H9 (cell line): ENCODE data around the gene SIK2. TPM values are rescaled to one million over a fixed set of nuclear protein-coding genes. Genes with fewer than 3 reads are reported as not detected.

ENCODE experiments used
- DNase-seq: peaks from one replicate; pipeline ENCODE4 v3.0.0-alpha.2; 2017
- H2AFZ ChIP-seq: one replicate; pipeline ENCODE4 v1.6.1; 2013; ENCODE audit warnings: mild to moderate bottlenecking, low read length, control low read depth, moderate library complexity
- H2AK5ac ChIP-seq: 2 replicates; pipeline ENCODE4 v1.6.1; 2013; ENCODE audit warnings: low read length, control low read depth, mixed read lengths; ENCODE audit not compliant: insufficient read length
- H2BK120ac ChIP-seq: one replicate; pipeline ENCODE4 v1.6.1; 2013; ENCODE audit warnings: low read depth, mild to moderate bottlenecking, low read length, control low read depth, inconsistent platforms; ENCODE audit not compliant: poor library complexity, severe bottlenecking
- H2BK12ac ChIP-seq: 2 replicates; pipeline ENCODE4 v1.6.1; 2013; ENCODE audit warnings: low read length, control low read depth, mixed read lengths, low read depth; ENCODE audit not compliant: insufficient read length
- H2BK15ac ChIP-seq: 2 replicates; pipeline ENCODE4 v1.6.1; 2013; ENCODE audit warnings: low read depth, low read length, control low read depth
- H2BK20ac ChIP-seq: one replicate; pipeline ENCODE4 v1.6.1; 2013; ENCODE audit warnings: low read depth, mild to moderate bottlenecking, low read length, control low read depth, inconsistent platforms; ENCODE audit not compliant: poor library complexity, severe bottlenecking
- H2BK5ac ChIP-seq: 2 replicates; pipeline ENCODE4 v1.6.1; 2013; ENCODE audit warnings: low read length, control low read depth, mixed read lengths; ENCODE audit not compliant: insufficient read length
- H3K14ac ChIP-seq: 2 replicates; pipeline ENCODE4 v1.6.1; 2013; ENCODE audit warnings: low read length, control low read depth; ENCODE audit not compliant: insufficient read depth
- H3K18ac ChIP-seq: 2 replicates; pipeline ENCODE4 v1.6.1; 2013; ENCODE audit warnings: low read depth, mild to moderate bottlenecking, mixed read lengths, low read length, control low read depth; ENCODE audit not compliant: insufficient read length
- H3K23ac ChIP-seq: 2 replicates; pipeline ENCODE4 v1.6.1; 2013; ENCODE audit warnings: low read length, control low read depth, mixed read lengths, low read depth; ENCODE audit not compliant: insufficient read length
- H3K23me2 ChIP-seq: 2 replicates; pipeline ENCODE4 v1.6.1; 2013; ENCODE audit warnings: low read depth, mild to moderate bottlenecking, mixed read lengths, low read length, control low read depth; ENCODE audit not compliant: insufficient read length, poor library complexity, severe bottlenecking
- H3K27ac ChIP-seq: 2 replicates; pipeline ENCODE4 v1.5.1; 2013; ENCODE audit warnings: low read length, control low read depth, mixed read lengths, low read depth; ENCODE audit not compliant: insufficient read length
- H3K27me3 ChIP-seq: 2 replicates; pipeline ENCODE4 v1.6.1; 2013; ENCODE audit warnings: low read length, control low read depth, inconsistent platforms; ENCODE audit not compliant: insufficient read depth
- H3K4ac ChIP-seq: 2 replicates; pipeline ENCODE4 v1.6.1; 2013; ENCODE audit warnings: low read depth, mild to moderate bottlenecking, control low read depth, inconsistent platforms, low read length, moderate library complexity
- H3K4me1 ChIP-seq: 2 replicates; pipeline ENCODE4 v1.6.1; 2013; ENCODE audit warnings: low read length, control low read depth, inconsistent platforms; ENCODE audit not compliant: insufficient read depth
- H3K4me2 ChIP-seq: 2 replicates; pipeline ENCODE4 v1.6.1; 2013; ENCODE audit warnings: low read length, control low read depth, mixed read lengths; ENCODE audit not compliant: insufficient read length, insufficient read depth
- H3K56ac ChIP-seq: 2 replicates; pipeline ENCODE4 v1.6.1; 2013; ENCODE audit warnings: low read depth, mild to moderate bottlenecking, mixed read lengths, low read length, control low read depth; ENCODE audit not compliant: insufficient read length
- H3K79me1 ChIP-seq: 2 replicates; pipeline ENCODE4 v1.6.1; 2013; ENCODE audit warnings: low read depth, mild to moderate bottlenecking, moderate library complexity, low read length, control low read depth, inconsistent platforms; ENCODE audit not compliant: insufficient read depth, poor library complexity, severe bottlenecking
- H3K79me2 ChIP-seq: 2 replicates; pipeline ENCODE4 v1.6.1; 2013; ENCODE audit warnings: low read length, control low read depth, inconsistent platforms; ENCODE audit not compliant: insufficient read depth
- H3K9ac ChIP-seq: 2 replicates; pipeline ENCODE4 v1.6.1; 2013; ENCODE audit warnings: low read length, control low read depth, mixed read lengths; ENCODE audit not compliant: insufficient read length; ENCODE audit errors: extremely low read depth
- H3K9me3 ChIP-seq: one replicate; pipeline ENCODE4 v1.6.1; 2013; ENCODE audit warnings: low read depth, low read length, inconsistent platforms; ENCODE audit not compliant: control insufficient read depth
- H3T11ph ChIP-seq: one replicate; pipeline ENCODE4 v1.6.1; 2013; ENCODE audit warnings: mild to moderate bottlenecking, low read length, control low read depth, inconsistent platforms
- H4K20me1 ChIP-seq: one replicate; pipeline ENCODE4 v1.6.1; 2013; ENCODE audit not compliant: control insufficient read depth, insufficient read length, insufficient read depth
- H4K5ac ChIP-seq: 2 replicates; pipeline ENCODE4 v1.6.1; 2013; ENCODE audit warnings: low read depth, mild to moderate bottlenecking, mixed read lengths, low read length, control low read depth; ENCODE audit not compliant: insufficient read length
- H4K8ac ChIP-seq: replicated peaks from 2 replicates; pipeline ENCODE4 v1.6.1; 2013; ENCODE audit warnings: low read length, control low read depth, mixed read lengths, low read depth; ENCODE audit not compliant: insufficient read length
- H4K91ac ChIP-seq: 2 replicates; pipeline ENCODE4 v1.6.1; 2013; ENCODE audit warnings: low read depth, mild to moderate bottlenecking, moderate library complexity, mixed read lengths, low read length, control low read depth; ENCODE audit not compliant: insufficient read length
- H3K27ac Mint-ChIP-seq, 3 experiments: 2 replicates in 2 of 3; 3 replicates in 1 of 3; pipeline ENCODE4 v1.8.0; 2020 to 2021; ENCODE audit warnings: mixed read lengths in 3 of 3, mild to moderate bottlenecking in 1 of 3, moderate library complexity in 1 of 3
- H3K27me3 Mint-ChIP-seq: 2 replicates; pipeline ENCODE4 v1.8.0; 2021; ENCODE audit warnings: low read depth, mild to moderate bottlenecking, moderate library complexity, mixed read lengths
- H3K36me3 Mint-ChIP-seq, 3 experiments: 2 replicates in 2 of 3; 3 replicates in 1 of 3; pipeline ENCODE4 v1.8.0; 2020 to 2021; ENCODE audit warnings: low read depth in 3 of 3, mixed read lengths in 3 of 3; ENCODE audit not compliant: insufficient read depth in 1 of 3
- H3K4me1 Mint-ChIP-seq, 2 experiments: 2 replicates each; pipeline ENCODE4 v1.8.0; 2020; ENCODE audit warnings: mixed read lengths in 2 of 2
- H3K4me3 Mint-ChIP-seq, 2 experiments: 2 replicates in 1 of 2; 3 replicates in 1 of 2; pipeline ENCODE4 v1.8.0; 2020 to 2021; ENCODE audit warnings: mild to moderate bottlenecking in 2 of 2, mixed read lengths in 2 of 2, moderate library complexity in 1 of 2
- H3K9me3 Mint-ChIP-seq, 2 experiments: 2 replicates in 1 of 2; 3 replicates in 1 of 2; pipeline ENCODE4 v1.8.0; 2020; ENCODE audit warnings: mild to moderate bottlenecking in 2 of 2, mixed read lengths in 2 of 2, moderate library complexity in 1 of 2
- CTCF ChIP-seq: fragments of 200-600 bp; sonication (generic); conservative IDR thresholded peaks from 3 replicates; pipeline ENCODE4 v1.8.0; 2021; ENCODE audit warnings: antibody characterized with exemption, mild to moderate bottlenecking
- WGBS: extraction: QIAGEN DNeasy Blood & Tissue Kit; methylation state at CpG from one replicate; pipeline ENCODE4 v1.1.7; 2013; ENCODE audit warnings: missing lambda C conversion rate, low lambda C conversion rate, mixed read lengths; ENCODE audit not compliant: insufficient read length; ENCODE audit errors: extremely low coverage; 5-methylcytosine and 5-hydroxymethylcytosine counted together
- long read RNA-seq: library from polyadenylated mRNA; unstranded; transcript quantifications from one replicate; pipeline ENCODE4 v2.0.0, GENCODE V29; 2020
- total RNA-seq: library from RNA; stranded (reverse); gene quantifications from 2 replicates; pipeline ENCODE4 v1.2.1, GENCODE V29; 2021

SIK2 gene
- total RNA-seq, result 7.5 and 10.3 TPM in 2 replicates
- long read RNA-seq, full-length matches to known transcripts, result 14 of 24 reads
- long read RNA-seq, partial matches to known transcripts, result 3 of 24 reads
- long read RNA-seq, other reads (novel, unspliced or antisense), result 7 of 24 reads

DNA sequence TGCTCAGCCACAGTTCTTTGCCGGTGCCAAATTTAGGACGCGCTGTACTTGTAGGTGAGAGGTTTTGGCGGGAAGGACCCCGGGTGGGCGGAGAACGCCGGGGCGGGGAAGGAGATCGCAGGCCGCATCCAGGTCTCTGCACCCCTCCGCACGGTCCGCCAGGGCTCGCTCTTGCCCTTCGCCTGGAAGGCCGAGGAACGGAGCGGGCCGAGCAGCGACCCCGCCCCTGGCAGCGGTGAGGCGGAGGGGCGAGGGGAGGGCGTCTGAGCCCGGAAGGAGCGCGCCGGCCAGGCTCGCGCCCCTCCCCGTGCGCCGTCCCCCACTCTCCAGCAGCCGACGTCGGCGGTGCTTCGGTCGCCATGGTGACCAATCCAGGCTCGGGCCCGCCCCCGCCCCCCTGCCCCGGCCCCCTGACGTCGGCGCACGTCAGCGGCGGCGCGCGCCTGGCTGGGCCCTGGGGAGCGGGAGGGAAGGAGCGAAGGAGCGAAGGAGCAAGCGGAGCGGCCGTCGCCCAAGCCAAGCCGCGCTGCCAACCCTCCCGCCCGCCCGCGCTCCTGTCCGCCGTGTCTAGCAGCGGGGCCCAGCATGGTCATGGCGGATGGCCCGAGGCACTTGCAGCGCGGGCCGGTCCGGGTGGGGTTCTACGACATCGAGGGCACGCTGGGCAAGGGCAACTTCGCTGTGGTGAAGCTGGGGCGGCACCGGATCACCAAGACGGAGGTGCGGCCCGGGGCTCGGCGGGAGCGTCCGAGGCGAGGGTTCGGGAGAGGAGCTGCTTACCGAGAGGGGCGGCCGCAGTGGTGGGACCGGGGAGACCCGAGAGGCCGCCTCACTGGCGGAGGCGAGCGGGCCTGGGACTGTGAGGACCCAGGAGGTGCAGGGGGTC is at the start of gene SIK2:
Gene SIK2, plus strand, starts transcription at position 471 of the 886 bp plus-strand sequence. Its CDS starts 115 bp downstream, at position 586.
- no peak within 1 kb of the TSS for H2AK5ac ChIP-seq

More for the DNA sequence above, at the start of gene SIK2:
- TF ChIP-seq CTCF, result peak; percentile 95
- Histone ChIP-seq H3K79me1 (no peaks in the 10 kb centered on the region), H3K79me2 (no peaks in the 10 kb centered on the region), H4K91ac (no peak within 1 kb of the TSS), H4K8ac (no peak within 1 kb of the TSS), H3K9ac (peak within 1 kb of the TSS; percentile 65), H2BK5ac (no peak within 1 kb of the TSS), H3K56ac (no peak within 1 kb of the TSS), H3K18ac (peak within 1 kb of the TSS; percentile 91), H3K4ac (no peak within 1 kb of the TSS), H3K23me2 (peaks cover 11% of the 10 kb centered on the region), H3K27me3 (peaks cover 7% of the 10 kb centered on the region; the same call in 1 of the 2 replicates), H3K27ac (no peak within 1 kb of the TSS), H2BK15ac (no peak within 1 kb of the TSS; the same call in 1 of the 2 replicates), H2AFZ (no peak within 1 kb of the TSS), H3K14ac (peak within 1 kb of the TSS; percentile 81; the same call in 1 of the 2 replicates), H2BK12ac (no peak within 1 kb of the TSS), H4K20me1 (no peaks in the 10 kb centered on the region), H3K9me3 (no peaks in the 10 kb centered on the region), H2BK20ac (no peak within 1 kb of the TSS), H3K4me1 (peaks cover 3% of the 10 kb centered on the region; the same call in 1 of the 2 replicates), H2BK120ac (no peak within 1 kb of the TSS), H3K23ac (no peak within 1 kb of the TSS), H3K4me2 (peak within 1 kb of the TSS; percentile 81), H4K5ac (no peak within 1 kb of the TSS), H3T11ph (no peak within 1 kb of the TSS)
- Mint-ChIP-seq H3K4me1 (peaks cover 20 to 30% of the 10 kb centered on the region in 2 experiments), H3K27me3 (peaks cover 29% of the 10 kb centered on the region), H3K9me3 (no peaks in the 10 kb centered on the region; a peak in 1 of 5 replicates), H3K36me3 (no peaks in the 10 kb centered on the region; a peak in 1 of 7 replicates), H3K4me3 (peak within 1 kb of the TSS; percentile 69 to 91), H3K27ac (peak within 1 kb of the TSS in 2 of 3 experiments; percentile 43 to 73; a peak in 1 of 7 replicates)
- WGBS, result no CpG with 5 or more reads among the region's 100 CpGs
- DNase-seq, result peak; percentile 98
